Stimulated activated naive CD4-positive, alpha-beta T cell treated with Interleukin-2 at 50 U/mL for 16 hours (primary cell): ENCODE measurements around the gene SIVA1.

Experiments used
- DNase-seq: peaks from one replicate; lab custom pipeline; 2025; lab: John Stamatoyannopoulos, UW

The SIVA1 gene

DNA sequence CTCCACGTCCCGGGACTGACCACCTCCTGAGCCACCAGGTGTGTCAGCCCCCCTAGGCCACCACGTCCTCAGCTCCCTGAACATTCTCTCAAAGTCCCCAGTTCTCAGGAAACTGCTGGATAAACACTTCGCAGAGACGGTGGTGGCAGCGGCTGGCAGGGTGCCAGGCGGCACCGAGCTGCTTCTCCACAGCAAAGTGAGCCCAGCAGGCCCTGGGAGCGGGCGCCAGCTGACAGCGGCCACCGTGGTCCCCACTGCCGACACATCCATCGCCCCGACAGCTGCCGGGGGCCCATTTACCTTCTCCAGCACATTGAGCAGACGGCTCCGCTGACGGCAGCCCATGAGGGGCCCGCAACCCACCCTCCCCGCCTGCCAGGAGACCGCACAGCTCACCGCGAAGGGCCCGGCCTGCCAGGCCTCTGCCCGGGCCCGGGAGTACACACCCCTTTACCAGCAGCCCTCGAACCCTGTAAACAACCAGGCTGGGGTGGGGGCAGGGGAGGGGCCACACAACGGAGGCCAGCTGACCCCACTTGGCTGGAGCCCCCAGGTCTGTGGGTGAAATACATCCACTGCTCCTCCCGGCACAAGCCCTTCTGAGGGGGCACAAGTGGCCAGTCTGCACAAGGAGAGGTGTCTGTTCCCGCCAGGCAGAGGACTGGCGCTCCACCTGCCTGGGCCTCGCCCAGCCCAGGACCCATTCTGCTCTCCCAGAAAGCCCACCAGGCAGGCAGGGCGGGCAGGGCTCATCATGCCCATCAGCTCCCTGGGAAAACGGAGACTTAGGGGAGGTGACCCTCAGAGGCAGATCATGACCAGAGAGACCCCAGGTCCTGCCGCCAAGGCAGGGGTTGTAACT is 32.1 kb downstream of the SIVA1 start:
- DNase-seq: no peak

DNA sequence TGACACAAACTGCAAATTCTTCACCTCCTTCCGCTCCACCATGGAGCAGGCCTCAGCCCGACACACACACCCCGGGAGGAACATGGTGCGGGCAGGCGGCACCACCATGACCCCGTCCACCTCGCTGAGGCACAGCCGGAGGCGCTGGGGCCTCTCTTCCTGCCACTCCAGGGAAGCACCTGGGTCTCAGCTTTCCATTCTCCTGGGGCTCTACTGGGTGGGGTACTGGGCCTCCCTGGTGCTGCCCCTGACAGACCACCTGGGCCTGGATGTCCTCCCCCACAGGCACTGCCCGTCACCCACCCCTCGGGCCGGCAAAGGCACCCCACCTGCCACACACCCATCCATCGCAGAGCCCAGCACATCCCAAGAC is 32.7 kb downstream of the SIVA1 start:
- no peak for DNase-seq

DNA sequence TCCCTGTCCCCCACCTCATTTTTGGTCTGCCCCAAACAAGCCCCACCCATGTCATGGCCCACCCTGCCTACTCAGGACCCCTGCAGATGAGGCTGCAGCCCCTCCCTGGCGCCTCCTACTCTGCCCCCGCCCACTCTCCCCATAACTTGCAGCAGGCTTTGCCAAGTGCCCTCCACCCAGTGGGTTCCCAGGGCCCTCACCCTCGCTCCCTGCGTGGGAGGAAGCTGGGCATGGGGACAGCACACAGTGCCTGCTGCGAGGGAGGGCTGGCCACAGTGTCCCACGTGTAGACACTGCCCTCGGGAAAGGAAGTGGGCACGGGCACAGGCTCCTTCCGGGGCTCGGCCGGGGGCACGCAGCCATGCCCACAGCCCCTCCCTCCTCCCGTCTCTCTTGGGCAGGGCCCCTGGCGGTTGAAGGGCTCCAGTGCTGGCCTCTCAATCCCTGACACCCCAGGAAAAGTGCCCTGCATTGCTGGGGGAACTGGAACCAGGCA is 33.2 kb downstream of the SIVA1 start:
- no peak for DNase-seq

DNA sequence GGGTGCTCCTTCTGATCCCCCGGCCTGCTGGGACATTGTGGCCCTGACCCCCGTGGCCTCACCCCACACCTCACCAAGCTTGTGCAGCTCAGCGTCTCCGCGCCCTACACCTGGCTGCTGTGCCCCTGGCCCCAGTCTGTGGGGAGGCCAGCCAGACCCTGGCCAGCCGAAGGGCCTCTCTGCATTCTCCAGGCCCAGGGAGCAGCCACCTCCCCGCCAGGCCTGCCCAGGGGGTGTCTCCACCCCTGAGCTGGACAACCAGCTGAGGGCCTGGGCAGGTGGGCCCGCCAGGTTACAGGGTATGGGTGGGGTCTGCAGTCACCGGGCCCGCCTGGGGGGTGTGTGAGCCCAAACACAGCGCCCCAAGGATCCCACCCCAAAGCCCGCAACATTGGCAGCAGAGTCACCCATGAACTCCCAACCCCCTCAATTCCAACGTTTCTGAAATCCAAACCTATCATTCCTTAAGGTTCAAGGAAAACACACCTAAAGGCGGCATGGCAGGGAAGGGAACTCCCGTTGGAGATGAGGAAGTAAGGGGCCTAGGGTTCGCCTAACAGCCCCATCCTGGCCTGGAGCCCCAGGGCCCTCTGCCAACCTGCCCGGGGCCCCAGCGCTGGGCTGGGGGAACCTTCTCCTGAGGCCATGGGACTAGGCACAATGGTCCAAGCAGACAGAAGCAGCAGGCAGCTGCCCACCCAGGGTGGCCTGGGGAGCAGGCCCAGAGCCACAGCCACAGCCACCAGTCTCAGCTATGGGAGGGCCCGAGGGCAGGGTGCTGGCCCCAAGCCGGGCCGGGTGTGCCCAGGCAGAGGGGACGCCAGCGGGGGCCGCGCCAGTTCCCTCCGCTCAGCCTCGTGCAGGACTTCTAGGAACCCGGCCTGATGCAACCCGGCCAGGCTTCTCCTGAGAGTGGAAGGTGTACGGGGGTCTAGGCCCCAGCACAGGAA is 34.1 kb downstream of the SIVA1 start:
- DNase-seq: no peak

- DNase-seq: no peak
These were observed 34.8 kb downstream of the SIVA1 start for GRCh38 chr14:104787736-104788135.

GRCh38 chr14:104788161-104788818 is 35.3 kb downstream of the SIVA1 start:
- no peak for DNase-seq

DNA sequence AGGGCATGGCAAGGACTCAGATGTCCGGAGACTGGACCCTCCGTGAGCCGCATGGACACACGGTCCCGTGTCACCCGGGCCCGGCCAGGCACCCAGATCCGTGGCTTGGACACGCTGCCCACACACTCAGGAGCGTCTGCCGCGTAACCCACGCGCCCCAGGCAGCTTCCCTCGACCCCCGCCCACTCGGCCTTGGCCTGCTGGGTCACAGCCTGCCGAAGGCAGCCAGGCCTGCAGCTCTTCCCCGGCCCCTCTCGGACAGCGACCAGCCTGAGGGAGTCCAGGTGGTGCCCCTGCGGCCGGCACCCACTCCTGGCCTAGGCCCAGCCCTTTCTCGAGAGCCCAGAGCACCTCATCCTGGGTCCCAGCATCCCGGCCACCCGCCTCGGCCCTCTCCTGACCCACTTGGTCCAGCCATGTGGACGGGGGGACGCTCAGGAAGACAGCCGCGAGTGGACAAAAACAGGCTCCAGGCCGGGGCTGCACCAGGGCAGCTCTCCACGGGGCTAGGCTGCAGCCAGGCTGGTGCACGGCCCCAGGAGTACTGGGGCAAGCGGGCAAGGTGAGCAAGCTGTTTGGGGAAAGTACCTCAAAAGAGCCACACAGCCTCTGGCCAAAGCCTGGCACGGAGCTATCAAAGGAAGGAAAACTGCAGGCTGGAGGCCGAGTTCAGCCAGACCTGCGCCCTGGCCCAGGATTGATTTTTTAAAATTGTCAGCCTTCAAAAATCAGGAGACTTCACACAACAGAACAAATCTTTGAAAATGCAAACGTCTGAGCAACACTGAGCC is 36.1 kb downstream of the SIVA1 start:
- DNase-seq: no peak

DNA sequence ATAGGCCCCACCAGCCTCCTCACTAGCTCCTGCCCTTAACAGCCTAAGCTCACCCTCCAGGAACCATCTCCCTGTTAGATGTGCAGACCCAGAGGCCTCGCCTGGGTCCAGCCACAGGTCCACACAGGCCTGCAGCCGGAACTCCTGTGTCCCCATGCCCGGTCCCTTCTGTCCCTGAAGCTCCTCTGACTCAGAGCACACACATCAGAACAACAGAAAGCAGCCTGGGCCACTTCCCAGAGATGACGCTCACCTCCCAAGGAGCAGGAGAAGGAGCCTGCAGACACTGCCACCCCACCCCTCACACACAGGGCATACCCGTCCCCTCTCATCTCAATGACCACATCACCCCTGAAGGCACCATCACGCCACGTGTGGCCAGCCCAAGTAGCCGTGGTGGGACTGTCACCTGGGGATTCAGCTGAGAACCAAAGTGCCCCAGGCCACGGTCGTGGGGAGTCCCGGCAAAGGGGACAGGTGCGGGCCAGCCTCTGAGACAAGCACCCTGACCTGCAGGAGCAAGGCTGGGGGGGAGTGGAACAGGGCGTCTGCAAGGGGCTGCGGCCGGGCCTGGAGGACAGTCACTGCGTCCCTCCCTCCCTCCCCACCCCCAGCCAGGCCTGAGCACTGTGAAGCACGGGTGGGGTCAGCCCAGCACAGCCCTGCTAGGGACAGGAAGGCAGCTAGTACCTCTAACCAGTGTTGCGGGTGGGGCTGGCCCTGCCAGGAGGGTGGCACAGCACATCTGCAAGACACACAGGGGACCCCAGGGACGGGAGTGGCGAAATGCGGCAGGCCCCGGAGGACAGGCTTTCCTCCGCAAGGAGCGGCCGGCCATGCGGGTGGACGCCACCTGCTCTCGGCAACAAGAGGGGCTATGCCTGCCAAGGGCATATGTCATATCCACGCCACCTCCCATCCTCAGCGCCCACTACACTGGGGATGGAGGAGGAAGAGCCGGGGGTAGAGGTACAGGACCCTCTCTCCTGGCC is 37.1 kb downstream of the SIVA1 start:
- DNase-seq: no peak

DNA sequence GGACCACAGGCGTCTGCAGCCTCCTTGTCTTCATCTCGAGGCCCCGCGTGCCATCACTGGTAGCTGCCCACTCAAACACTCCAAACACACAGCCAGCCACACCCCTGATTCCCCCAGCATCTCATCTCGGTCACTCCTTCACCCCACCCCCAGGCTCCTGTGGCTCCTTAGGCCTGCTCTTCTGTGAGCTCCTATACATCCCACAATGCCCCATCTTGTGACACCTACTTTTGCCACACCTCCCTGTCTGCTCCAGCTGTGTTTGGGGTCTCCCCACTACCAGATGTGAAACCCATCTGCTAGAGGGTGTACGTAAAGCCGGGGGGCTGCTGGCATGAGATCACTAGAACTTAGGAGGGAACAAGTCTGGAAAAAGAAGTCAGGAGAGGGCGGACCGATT is 38.5 kb downstream of the SIVA1 start:
- no peak for DNase-seq

- no peak for DNase-seq
These were observed 39.3 kb downstream of the SIVA1 start for GRCh38 chr14:104792101-104792884.

- no peak for DNase-seq
These were observed 40.2 kb downstream of the SIVA1 start for GRCh38 chr14:104792945-104793702.

GRCh38 chr14:104793703-104793959 is 40.7 kb downstream of the SIVA1 start:
- DNase-seq: no peak

DNA sequence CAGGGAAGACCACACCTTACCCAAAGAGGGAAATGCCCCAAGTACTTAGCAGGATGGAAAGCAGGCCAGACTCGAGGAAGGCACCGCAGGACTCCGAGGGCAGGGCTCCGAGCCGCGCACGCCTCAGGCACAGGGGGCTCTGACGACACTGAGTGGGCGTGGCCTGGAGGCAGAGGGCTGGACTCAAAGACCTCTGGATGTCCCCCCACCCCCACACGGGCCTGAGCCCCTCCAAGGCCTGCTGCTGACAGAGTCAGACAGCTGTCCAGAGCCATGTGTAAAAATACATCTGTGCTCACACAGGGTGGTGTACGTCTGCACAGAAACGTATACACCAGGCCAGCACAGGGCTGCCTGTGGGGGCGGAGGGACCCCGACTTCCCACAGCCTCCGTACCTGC is 41.2 kb downstream of the SIVA1 start:
- peak; percentile 23 for DNase-seq

DNA sequence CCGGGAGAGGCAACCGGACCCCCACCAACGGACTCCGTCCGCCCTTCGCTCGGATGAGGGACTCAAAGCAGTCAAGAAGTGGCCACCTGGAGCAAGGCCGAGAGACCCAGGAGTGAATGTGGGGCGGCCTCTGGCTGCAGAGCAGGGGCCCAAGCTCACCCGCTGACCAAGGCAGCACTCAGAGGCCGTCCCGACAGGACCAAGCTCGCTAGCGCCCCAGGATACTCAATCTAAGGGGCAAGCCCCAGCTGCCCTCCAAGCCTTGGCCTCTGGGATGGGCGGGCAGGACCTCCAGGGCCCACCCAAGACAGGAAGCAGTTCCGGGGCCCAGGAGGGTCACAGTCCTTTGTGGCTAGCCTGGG is 41.7 kb downstream of the SIVA1 start:
- no peak for DNase-seq

DNA sequence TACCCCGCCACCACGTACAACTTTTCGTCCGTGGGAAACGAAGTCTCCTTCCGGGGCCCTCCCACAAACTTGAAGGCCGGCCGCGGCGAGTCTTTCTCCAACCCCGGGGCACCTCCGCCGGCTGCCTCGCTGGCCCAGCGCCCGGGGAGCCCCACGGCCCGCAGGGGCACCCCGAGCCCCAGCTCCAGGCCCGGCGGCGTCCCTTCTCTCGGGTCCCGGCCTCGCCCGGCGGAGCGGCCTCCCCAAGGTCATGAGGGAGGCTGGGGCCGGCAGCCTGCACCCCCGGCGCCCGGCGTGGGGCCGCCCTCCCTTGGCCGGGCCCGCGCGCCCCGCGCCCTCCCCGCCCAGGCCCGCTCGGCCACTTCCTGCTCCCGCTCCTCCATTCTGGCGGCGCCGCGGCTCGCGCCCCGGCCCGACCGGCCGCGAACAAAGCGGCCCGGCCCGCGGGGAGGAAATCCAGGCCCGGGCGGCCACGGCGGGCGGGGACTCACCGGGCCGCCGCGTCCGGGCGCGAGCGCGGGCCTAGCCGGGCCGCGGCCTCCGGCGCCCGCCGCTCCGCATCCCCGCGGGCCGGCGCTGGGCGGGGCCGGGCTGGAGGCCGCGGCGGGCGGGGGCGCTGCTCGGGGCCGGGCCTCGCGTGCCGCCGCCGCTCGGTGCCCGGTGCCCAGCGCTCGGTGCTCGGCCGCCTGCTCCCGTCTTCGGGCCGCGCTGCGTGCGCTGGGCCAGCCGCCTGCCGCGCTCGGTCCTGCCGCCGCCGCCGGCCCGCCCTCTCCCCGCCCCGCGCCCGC is 42.2 kb downstream of the SIVA1 start, which contains the start of gene AKT1:
TSS of gene AKT1 (minus strand) at position 756 of the 788 bp plus-strand sequence. CDS start 3,105 bp downstream, outside the sequence.
- no peak for DNase-seq

- DNase-seq: peak; percentile 49
These were observed 43.1 kb downstream of the SIVA1 start for GRCh38 chr14:104795781-104796686.

DNA sequence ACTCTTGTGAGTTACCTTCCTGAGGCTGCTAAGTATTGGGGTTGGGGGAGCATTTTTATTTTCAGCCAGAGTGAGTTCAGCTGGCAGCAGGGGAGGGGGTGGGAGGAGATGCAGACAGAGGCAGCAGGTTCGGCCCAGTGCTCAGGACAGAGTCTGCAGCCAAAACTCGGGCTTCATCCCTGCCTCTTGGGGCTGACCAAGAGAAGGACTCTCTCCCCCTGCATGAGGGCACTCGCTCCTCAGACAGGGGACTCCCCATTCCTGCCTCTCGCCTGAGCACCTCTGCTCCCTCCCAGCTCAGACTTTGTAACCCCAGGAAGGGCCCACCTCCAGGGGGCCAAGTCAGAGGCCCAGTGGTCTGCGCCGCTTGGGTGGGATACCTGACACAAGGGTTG is 43.7 kb downstream of the SIVA1 start:
- no peak for DNase-seq
